Hypothalamus (tissue), 51 donors: Measurements from ENCODE around the gene STN1.
A peak's percentile ranks its signal among the peaks of the same experiment; 100 is the strongest.

ENCODE experiments used
- DNase-seq, 51 donors: peaks; one replicate each; lab custom pipeline; 2025; lab: John Stamatoyannopoulos, UW

The STN1 gene

GRCh38 chr10:103872137-103872931 is 45.6 kb downstream of the STN1 start:
- no peak for DNase-seq

GRCh38 chr10:103871006-103871405 is 47.0 kb downstream of the STN1 start:
- no peak for DNase-seq

- no peak for DNase-seq
Measured at GRCh38 chr10:103870516-103870915, 47.5 kb downstream of the STN1 start.

- no peak for DNase-seq
Measured at GRCh38 chr10:103869336-103869735, 48.6 kb downstream of the STN1 start.

DNA sequence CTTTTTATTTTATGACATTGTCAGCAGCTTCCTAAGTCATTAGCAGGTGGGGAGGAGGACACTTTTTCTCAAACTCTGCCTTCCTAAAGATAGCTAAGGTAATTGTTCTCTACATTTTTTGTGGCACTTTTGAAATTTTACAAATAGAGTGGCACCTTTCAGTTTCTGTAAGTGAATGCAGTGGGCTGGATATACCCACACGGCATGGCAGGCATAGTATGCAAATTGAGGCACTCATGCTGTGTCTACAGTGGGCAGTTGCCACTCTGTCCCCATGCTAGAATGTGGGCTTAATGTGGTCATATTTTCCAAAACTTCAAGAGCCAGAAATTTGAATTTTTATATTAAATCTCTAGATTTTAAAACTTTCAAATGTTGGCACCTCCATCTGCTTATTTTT is 49.8 kb downstream of the STN1 start:
- DNase-seq = no peak

DNA sequence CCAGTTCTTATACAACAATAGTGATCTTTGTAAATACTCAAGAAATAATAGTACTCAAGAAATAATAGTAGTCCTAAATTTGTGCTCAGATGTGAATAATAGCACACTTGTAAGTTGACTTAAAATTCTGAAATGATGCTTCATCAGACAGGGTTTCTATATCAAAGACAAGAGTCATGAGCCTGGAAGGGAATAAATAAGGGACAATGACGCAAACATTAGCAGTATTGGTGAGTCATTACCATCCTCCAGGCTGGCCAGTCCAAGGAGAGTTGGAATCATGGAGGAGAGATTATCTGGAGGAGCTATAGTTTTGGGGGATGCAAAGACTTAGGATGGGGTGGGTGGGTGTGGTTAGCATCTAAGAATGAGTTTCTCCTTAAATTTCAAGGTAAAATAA is 56.5 kb downstream of the STN1 start:
- DNase-seq = no peak

DNA sequence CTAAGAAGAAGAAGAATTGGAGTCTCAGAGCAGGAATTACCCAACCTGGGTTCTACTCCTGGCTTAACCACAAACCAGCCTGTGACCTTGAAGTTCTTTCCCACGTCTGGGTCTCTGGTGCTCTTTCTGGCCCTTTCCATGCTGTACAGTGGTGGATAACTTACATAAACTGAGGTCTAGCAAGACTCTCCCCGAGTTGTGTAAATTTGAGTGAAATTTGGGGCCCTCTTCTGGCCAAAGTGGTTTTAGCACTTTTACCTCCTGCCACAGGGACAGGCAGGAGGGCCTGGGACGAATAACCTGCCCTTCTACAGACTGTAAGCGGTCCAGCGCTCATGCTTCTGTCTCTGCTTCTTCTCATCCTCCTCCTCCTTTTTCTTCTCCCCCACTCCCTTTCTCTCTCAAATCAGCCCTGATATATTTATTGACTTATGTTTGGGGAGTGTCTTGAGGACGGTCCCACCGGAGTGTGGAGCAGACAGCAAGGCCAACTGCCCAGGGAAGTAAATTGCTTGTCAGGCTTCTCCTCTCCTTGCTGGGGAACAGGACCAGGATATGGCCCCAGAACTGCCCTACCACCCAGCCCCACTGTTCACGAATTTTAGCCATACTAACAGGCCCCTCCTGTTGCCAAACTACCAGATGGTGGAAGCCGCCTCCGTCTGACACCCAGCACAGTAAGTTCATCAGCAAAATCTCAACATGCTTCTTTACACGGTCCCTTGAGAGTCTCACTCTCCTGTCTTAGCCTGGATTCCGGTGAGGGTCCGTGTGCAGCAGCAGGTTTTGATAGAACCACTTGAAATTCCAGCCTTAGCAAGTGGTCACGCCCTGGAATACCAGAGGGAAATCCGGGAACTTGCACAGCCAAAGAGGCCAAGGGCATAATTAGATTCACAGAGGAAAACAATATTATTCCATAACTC is 58.6 kb downstream of the STN1 start:
- peak in 36 of 51 donors; percentile 6 to 81 (median 44) for DNase-seq

GRCh38 chr10:103858360-103858759 is 59.6 kb downstream of the STN1 start:
- DNase-seq = no peak

DNA sequence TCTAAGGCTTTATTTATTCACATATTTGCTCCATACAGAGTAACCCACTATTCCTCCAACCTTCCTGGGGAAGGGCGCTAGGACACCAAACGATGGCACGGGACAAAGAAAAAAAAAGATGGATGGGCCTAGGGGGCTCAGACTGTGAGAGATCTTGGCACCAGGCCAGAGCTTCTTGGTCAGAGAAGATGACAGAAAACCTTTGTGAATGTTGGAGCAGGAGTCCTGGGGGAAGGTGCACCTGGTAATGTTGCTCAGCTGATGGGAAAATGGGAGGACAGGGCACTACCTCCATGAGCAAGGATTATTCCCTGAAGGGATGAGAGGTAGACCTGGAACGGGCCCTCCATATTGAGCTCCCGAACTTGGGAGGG is 61.2 kb downstream of the STN1 start:
- peak in 1 of 51 donors; percentile 20 for DNase-seq

GRCh38 chr10:103855852-103856796 is 61.9 kb downstream of the STN1 start:
- peak in 1 of 51 donors; percentile 57 for DNase-seq

- DNase-seq = peak in 15 of 51 donors; percentile 15 to 65 (median 34)
Measured at GRCh38 chr10:103855424-103855823, 62.6 kb downstream of the STN1 start, which contains the start of gene SH3PXD2A. Gene SH3PXD2A, minus strand, starts transcription at chr10:103855576. Its CDS starts 310 bp downstream, at chr10:103855266.

- DNase-seq = peak in 15 of 51 donors; percentile 24 to 60 (median 41)
Measured at GRCh38 chr10:103854686-103855391, 63.1 kb downstream of the STN1 start.

GRCh38 chr10:103854265-103854685 is 63.7 kb downstream of the STN1 start:
- DNase-seq = peak in 2 of 51 donors; percentile 34 to 61

GRCh38 chr10:103853428-103854264 is 64.3 kb downstream of the STN1 start:
- peak in 3 of 51 donors; percentile 7 to 42 (median 41) for DNase-seq

- no peak for DNase-seq
Measured at GRCh38 chr10:103852856-103853255, 65.1 kb downstream of the STN1 start.

DNA sequence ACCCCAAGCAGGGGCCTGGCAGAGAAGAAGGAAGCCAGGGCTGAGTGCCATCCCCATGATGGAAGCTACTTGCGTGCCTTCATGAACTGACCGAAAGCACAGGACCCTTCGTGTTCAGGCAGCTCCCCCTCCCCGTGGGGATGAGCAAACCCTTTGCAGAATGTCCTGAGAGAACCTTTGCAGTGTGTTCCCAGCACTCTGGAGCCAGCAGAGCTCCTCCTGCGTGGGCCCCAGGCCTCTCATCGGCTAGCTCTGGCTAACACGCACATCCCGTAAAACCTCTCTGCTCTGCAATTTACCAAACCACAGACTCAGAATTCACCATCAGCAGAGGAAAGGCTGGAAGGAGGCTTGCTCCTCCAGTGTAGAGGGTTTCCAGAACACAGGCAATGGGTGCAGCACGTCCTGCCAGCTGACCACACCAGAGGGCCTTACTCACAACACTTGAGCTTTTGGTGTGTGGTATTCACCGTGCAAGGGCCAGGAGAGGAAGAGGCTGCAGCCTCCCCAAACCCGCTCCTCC is 65.7 kb downstream of the STN1 start:
- peak in 1 of 51 donors; percentile 30 for DNase-seq

- DNase-seq = no peak
Measured at GRCh38 chr10:103851261-103851660, 66.7 kb downstream of the STN1 start.

DNA sequence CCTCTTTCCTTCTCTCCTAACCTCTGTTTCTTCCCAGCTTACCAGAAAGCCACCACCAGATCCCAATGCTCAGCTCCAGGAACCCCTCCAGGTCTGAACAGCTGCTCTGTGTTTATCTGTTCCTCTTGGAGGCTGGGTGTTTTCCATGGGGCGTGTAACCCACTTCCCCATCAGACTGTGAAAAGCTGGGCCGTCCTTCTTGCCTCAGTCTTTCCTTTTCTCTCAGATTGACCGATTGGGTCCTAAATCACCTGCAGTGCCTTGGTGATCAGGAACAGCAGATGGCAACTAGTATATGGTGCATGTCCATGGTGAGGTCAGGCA is 67.5 kb downstream of the STN1 start:
- no peak for DNase-seq
